Fibroblast of the aortic adventitia (primary cell): ENCODE data around the gene CEP170B. TPM values are rescaled to one million over a fixed set of nuclear protein-coding genes. Genes with fewer than 3 reads are reported as not detected.

Experiments
- DNase-seq: peaks from one replicate; pipeline ENCODE4 v3.0.0-alpha.2; 2010; ENCODE audit warnings: low read depth
- H3K4me3 ChIP-seq: 2 replicates; pipeline ENCODE4 v1.5.1; 2011; ENCODE audit warnings: low read depth, mild to moderate bottlenecking, control low read depth, low read length, moderate library complexity
- total RNA-seq: library from RNA; depleted of rRNA; stranded (reverse); fragments of >200 nt; gene quantifications from 2 replicates; pipeline ENCODE4 v1.2.3, GENCODE V29; 2012; ENCODE audit warnings: low replicate concordance
- TF ChIP-seq, protein P1 (sequence below): IDR thresholded peaks from 2 replicates; pipeline ENCODE4 v1.5.1; 2011; ENCODE audit warnings: mild to moderate bottlenecking, low read length, control low read depth, inconsistent platforms; ENCODE audit not compliant: insufficient read depth

CEP170B gene
- total RNA-seq, 1 donor = 18.2 TPM

DNA sequence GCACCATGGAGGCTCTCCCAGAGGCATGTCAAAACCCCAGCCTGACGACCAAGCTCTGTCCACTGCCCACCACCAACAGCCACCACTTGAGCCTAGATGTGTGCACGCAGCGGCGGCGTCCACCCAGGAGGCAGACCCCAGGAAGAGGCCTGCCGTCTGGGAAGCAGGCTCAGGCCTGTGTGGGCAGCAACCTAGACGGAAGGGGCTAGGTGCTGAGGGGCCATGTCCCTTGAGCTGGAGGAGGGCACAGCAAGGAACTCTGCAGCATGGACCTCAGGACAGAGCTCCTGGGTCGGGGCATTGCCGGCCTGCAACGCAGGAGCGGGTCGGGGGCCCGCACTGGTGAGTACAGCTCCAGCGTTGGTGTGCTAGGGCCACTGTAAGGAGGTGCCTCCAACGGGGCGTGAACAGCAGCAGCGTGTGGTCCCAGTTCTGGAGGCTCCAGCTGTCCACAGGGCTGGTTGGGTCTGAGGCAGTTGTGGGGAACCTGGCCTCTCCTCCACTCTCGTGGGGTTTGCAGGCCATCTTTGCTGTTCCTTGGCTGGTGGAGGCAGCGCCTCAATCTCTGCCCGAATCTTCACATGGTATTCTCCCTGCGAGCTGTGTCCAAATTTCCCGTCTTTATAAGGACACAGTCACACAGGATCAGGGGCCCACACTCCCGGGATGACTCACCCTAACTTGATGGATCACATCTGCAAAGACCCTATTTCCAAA is 43.7 kb upstream of the CEP170B start:
- TF ChIP-seq, protein P1, sequence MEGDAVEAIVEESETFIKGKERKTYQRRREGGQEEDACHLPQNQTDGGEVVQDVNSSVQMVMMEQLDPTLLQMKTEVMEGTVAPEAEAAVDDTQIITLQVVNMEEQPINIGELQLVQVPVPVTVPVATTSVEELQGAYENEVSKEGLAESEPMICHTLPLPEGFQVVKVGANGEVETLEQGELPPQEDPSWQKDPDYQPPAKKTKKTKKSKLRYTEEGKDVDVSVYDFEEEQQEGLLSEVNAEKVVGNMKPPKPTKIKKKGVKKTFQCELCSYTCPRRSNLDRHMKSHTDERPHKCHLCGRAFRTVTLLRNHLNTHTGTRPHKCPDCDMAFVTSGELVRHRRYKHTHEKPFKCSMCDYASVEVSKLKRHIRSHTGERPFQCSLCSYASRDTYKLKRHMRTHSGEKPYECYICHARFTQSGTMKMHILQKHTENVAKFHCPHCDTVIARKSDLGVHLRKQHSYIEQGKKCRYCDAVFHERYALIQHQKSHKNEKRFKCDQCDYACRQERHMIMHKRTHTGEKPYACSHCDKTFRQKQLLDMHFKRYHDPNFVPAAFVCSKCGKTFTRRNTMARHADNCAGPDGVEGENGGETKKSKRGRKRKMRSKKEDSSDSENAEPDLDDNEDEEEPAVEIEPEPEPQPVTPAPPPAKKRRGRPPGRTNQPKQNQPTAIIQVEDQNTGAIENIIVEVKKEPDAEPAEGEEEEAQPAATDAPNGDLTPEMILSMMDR = no peak
- DNase-seq = no peak
- H3K4me3 ChIP-seq = no peak overlapping the region

DNA sequence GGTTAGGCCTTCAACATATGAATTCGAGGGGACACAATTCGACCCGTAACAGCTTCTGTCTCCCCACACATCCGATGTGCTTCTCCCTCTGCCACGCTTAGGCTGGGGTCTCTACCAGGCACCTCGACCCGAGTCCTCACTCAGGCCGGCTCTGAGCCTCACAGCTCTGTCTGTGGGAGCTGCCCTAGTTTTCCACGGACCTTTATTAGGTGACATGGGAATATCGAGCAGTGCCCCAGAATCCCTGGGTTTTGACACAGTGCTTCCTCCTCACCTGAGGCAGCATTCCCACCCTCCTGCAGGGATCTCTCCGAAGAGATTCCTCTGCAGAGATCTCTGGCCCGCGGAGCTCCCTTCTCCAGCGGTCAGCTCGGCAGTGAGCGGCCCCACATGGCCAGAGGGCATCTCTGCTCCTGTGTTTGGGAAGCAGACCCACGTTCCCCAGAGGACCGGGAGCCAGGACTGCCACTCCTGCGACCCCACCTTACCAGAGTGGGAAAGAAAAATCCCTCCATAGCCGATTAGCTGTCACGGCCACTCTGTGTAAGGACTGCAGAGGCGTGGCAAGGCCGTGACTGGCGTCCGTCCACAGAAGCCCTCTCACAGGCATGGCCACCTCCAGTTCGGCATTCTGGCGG is 43.0 kb upstream of the CEP170B start:
- DNase-seq = no peak
- H3K4me3 ChIP-seq = no peak overlapping the region
- TF ChIP-seq, protein P1 = no peak

DNA sequence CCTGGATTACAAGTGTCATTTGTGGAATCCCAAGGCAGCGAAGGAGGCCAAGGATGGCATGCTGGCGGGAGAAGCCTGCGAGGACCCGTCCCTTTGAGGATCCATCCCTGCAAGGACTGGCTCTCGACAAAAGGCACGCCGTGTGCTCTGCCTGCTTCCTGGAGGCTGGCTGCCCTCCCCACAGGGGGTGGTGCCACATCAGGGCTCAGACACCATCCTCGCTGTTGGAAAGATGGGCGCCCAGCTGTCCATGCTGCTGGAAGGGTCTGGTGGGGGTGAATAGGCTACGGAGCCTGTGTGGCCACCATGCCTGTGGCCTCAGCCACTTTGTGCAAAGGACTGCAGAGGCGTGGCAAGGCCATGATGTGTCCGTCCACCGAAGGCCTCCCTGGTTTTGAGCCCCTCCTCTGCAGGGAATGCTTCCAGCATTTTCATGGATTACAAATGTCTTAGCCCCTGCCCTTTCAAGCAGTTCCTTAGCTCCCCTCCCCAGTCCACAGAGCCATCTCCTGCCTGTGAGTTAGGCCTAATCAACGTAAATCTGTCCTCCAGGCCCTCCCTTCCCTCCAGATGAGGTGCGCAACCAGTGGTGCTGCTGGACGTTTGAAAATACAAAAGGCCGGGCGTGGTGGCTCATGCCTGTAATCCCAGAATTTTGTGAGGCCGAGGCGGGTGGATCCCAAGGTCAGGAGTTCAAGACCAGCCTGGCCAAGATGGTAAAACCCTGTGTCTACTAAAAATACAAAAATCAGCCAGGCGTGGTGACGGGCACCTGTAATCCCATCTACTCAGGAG is 42.0 kb upstream of the CEP170B start:
- DNase-seq = no peak
- H3K4me3 ChIP-seq = no peak overlapping the region
- TF ChIP-seq, protein P1 = no peak

DNA sequence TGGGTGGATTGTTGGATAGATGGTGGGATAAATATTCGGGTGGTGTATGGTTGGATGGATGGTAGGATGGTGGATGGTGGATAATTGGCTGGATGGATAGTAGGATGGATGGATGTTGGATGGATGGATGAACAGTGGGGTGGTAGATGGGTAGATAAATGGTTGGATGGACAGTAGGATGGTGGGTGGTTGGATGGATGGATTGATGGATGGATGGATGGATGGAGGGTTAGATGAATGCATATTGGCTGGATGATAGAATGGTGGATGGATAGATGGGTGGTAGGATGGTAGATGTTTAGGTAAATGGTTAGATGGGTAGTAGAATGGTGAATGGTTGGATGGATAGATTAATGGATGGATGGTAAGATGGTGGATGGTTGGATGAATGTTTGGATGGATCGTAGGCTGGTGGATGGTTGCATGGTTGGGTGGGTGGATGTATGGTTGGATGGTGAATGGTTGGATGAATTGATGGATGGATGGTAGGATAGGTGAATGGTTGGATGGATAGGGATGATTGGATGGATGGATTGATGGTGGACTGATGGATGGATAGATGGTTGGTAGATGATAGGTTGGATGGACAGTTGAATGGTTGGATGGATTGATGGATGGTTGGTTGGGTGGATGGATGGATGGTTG is 40.6 kb upstream of the CEP170B start:
- DNase-seq = no peak

DNA sequence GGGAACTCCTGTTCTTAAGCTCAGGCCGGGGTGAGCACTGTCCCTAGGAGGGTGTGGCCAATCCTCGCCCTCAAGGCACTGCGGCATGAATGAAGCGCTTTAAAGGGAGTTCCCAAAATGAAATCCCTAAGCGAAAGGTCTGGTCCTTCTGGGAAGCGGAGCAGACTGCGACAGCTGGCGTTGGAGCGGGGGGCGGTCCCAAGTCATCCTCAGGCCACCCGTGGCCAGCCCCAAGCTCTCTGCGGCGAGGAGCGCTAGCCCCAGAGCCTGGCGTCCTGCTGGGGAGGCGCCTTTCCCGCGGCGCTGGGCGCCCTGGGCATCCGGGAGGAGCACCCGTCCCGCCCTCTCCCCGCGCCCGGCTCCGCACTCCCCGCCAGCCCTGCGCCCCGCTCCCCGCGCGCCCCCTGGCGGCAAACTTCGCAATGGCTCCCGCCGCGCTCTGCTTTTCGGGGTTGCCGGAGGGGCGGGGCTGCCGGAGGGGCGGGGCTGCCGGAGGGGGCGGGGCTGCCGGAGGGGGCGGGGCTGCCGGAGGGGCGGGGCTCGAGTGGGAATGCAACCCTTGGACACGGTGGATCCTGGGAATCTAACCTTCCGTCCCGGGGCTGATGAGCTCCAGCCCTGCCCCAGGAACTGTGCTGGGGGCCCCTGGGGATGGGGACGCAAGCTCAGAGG is 38.7 kb upstream of the CEP170B start:
- peak; percentile 72 for DNase-seq
- peak overlapping the region; percentile 77 for H3K4me3 ChIP-seq
- TF ChIP-seq, protein P1 = peak; percentile 66

More for the DNA sequence above, 40.6 kb upstream of the CEP170B start:
- TF ChIP-seq, protein P1 = no peak
- no peak overlapping the region for H3K4me3 ChIP-seq

DNA sequence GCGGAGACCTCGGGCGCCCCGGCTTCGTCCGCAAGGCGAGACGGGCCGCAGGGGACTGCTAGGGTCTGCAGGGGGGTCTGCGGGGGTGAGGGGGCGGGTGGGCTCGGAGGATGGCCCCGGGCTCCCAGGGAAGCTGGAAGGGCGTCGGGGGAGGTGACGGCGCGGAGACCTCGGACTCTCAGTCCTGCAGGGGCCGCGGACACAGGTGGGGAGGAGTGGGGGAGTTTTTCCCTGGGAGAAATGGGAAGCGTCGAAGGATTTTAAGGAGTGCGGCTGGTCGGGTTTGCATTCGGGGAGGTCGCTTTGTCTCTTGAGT is 38.2 kb upstream of the CEP170B start:
- TF ChIP-seq, protein P1 = no peak
- H3K4me3 ChIP-seq = peak overlapping the region; percentile 68
- no peak for DNase-seq
